ENCODE results near the gene PREX1.

PREX1 gene

DNA sequence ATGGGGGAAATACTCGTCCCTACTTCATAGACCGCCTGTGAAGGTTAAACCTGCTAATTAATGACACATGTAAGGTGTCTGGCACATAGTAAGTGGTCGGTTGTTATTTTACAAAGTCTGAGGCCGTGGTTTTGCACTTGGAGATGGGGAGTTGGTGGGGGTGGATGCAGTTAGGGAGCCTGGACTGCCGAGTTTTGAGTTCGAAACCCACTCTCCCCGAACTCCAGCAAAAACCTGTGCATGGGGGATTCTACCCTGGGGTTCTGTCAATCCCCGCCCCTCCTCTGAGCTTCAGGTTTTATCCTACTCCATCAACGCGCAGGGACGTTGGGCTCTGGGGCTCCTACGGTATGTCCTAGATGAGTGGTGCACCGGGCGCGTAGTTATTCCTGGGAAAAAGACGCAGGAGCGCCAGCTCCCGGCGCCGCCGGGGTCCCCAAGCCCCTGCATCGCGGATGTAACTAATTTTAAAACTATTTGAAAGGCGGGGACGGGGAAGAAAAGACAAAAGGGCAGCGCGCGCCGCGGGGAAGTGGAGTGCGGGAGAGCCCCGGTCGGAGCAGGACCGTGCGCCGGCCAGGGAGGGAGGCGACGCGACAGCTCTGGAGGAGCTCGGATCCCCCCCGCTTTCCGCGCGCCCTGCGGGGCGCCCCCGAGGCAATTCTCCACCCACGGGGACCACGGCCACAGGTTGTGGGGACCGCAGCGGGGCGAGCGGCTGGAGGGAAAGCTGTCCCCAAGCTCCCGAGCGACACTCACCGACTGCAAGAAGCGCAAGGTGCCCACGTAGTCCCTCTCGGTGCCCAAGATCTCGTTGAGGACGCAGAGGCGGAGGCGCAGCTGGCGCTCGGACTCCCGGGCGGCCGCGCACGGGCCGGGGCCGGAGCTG lies 672 bp downstream of the PREX1 start:
- peak in 9 of 51 donors; percentile 14 to 50 (median 38) for DNase-seq

DNA sequence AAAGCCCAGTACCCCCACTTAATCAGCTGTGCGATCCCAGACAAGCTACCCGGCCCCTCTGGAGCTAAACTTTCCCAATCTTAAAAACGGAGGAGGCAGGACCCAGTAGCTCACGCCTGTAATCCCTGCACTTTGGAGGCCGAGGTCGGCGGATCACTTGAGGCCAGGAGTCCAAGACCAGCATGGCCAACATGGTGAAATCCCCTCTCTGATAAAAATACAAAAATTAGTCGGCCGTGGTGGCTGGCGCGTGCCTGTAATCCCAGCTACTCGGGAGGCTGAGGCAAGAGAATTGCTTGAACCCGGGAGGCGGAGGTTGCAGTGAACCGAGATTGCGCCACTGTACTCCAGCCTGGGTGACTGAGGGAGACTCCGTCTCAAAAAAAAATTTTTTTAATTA lies 1.3 kb downstream of the PREX1 start:
- DNase-seq: peak in 2 of 51 donors; percentile 31 to 44

DNA sequence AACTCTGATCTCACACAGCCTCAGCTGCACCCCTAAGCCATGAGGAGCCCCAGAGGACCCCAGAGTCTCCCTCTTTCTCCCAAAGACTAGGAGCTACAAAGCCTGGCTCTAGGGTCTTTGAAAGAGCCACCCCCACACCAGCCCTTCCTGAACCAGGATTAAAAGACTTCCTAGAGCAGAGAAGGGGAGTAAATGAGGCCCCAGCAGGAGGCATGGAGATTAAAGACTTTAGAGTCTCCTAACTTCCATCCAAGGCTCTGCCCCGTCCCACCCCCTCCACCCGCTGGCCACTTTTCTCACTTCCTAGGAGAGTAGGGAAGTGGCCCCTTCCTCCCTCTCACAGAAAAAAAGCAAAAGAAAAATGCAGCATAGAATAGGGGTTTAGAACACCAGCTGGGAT lies 1.7 kb downstream of the PREX1 start:
- peak in 4 of 51 donors; percentile 19 to 50 (median 32) for DNase-seq

DNA sequence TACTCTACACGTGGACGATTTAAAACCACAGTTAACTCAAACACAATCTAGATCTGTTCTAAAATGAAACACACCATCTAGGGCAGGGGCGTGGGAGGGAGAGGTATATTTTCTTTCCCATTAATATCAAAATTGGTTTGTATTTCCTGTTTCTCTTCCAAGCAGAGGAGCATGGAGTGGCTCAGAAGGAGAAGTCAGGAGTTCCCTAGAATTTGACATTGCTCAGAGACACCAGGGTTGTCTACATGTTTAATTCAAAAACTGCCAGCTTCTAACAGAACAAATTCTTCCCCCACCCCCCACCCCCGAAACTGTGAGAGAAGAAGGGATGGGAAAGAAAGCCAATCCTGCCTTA lies 2.3 kb downstream of the PREX1 start:
- DNase-seq: peak in 1 of 51 donors; percentile 63

DNA sequence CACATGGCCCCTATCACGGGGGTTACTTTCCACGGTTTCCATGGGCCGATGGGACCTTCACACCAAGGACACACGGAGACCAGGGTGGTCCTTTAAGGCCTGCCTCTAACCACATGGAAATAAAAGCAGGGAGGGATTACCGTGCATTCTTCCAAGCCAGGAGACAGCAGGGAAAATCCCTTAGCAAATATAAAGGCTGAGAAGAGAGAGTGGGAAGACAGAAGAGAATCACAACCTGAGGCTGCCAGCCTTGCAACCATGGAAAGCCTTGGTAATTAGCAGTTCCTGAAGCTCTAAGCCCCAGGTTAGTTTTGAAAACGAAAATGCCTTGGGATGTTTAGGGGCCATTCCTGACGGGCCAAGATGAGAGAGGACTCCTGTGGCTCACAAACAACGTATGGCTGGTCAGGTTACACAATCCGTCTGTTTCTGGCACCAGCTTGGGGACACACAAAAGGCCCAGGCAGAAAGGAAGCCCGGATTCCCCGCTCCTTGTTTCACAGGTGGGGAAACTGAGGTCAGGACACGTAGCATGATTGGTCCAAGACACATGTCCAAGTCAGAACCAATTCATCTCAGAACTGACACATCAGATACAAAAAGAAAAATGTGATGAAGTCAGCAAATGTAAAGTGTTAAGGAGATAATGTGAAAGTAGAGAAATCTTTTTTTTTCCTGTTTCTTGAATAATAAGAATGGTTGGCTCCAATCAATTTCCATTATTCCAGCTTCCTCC lies 2.8 kb downstream of the PREX1 start:
- DNase-seq: peak in 4 of 51 donors; percentile 13 to 63 (median 16)

DNA sequence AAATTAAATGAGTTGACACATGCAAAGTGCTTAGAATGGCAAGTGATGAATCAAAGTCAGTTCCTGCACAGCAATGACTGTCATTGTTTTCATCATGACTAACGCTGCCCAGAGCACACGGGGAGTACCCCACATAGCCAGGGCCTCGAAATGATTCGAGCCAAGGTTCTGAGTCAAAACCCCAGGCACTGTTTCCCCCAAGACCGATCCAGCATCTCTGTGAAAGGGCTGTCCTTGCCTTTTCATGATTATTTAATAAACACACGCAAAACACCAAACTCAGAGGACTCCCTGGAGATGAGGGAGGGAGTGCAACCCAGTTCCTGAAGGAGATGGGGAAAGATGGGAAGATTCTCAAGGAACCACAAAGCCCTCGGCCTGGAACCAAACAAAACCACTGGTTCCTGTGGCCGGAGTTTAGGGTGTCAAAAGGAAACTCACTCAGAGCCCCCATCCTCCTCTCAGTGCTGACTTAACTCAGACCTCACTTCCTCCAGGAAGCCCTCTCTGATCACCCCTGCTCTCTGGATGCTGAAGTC lies 3.8 kb downstream of the PREX1 start:
- DNase-seq: peak in 12 of 51 donors; percentile 27 to 72 (median 41)

DNA sequence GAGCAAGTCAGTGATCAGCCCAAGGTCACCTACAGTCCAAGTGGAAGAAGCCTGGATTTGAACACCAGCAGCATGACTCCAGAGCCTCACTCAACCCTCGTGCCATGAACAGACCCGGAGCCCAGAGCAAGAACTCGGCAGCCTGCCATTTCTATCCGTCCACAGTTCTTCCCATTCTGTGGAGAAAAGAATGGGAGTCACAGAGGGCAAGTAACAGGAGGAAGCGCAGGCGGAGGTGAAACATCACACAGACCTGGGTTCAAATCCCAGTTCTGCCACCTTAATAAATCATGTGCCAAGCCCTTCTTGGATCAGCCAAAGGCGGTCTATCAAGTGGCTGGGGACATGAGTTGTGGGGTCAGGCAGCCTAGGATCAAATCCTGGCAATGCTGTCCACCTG lies 4.3 kb downstream of the PREX1 start:
- peak in 15 of 51 donors; percentile 18 to 54 (median 31) for DNase-seq

DNA sequence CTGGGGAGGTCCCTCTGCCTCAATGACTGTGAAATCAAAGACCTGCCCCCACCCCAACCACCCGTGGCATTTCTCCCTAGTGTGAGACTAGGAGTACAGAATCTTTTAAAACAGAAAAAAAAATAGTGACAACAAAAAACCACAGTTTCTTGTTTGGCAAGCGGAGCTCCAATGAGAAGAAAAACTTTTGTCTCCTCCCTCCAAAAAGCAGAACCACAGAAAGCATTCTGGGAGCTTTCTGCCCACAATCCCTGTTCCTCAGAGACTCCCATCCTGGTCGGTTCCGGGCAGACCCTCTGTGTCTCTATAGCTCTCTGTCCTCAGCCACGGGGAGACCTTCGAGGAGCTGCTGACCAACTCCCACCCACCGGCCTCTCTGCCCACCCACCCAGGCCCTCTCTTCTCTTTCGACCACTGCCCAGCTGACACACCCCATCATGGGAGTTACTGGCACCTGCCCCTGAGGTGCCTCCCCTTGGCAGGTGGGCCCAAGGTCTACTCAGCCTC lies 4.9 kb downstream of the PREX1 start:
- DNase-seq: peak in 10 of 51 donors; percentile 24 to 59 (median 38)

DNA sequence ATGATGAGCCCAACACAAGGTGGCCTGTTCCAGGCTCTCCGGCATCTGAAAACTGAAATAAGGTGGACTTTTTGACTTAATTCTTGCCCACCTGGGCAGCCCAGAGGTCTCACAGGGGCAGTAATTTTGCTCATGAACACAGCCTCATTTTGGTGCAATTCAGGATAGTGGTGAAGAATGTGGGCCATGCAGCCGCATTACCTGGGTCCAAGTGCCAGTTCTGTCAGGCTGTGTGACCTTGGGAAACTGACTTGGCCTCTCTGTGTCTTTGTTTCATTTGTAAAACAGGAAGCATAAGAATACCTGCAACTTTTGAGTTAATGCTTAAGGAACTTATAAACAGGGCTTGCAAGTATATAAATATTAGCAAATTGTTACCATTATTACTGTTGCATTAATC lies 5.6 kb downstream of the PREX1 start:
- no peak for DNase-seq

DNA sequence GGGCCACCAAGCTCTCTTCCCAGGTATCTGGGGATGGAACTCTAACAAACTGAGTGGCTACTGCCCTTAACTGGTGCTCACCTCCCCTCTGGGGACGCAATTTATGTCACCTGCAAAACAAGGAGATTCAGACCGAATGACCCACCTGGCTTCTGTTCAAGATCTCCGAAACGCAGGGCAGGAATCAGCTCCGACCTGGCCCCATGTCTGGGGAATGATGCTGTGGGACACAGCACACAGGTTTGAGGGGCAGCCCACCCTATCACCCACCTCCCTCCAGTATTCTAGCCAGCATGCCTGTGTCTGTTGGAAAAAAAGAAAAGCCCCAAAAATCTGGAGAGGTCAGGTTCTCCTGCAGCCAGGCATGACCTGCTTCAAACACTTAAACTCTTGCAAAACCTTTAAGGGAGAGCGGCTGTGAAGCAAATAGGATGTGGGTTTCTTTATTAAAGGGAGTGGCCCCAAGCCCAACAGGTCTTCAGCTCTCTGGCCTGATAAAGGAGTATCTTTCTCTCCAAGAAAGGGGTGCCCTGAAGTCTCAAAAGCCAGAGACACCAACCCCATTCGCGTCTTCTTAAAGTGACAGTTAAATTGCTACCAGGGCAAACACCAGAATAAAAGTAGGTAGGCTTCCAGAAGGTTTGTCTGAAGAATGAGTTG lies 6.4 kb downstream of the PREX1 start:
- no peak for DNase-seq

DNA sequence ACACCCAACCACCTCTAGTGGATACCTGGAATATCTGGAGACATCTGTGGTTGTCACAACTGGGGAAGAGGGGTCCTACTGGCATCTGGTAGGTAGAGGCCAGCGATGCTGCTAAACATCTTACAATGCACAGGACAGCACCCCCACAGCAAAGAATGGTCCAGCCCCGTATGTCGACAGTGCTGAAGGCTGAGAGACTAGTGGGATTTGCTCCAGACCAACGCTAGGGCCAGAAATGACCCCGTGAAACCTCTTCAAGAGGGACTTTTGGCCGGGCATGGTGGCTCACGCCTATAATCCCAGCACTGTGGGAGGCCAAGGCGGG lies 7.2 kb downstream of the PREX1 start:
- DNase-seq: no peak

DNA sequence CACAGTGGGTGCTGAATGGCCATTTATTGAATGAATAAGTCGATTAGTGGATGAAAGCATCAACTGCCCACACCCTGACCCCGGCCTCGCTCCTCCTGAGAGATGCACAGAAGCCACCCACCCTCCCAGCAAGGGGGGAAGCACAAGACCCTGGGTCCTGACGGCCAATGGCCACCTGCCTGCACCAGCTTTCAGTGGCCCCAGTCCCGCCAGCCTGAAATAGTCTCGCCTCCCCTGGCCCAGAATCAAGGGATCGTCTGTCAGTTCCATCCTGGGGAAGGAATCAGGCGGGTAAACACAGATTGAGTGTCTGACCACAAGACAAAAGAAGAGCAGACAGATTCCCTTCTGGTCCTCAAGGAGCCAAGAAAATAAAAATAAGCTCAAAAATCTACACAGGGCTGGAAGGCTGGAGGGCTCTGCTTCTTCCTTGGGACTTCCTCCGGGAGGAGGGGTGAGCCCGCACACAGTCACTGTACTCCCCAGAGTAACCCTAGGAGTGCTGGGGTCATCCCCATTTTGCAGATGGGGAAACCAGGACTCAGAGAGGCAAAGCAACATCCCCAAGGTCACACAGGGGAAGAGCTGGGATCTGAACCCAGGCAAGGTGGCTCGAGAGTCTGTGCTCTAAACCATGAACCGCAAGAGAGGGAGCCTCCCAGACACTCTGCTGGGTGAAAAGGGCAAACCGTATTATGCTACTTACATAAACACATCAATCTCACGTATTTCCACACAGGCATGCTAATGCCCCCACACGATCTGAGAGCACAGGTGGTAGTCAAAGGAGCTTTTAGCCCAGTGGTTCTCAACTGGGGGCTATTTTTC lies 7.8 kb downstream of the PREX1 start:
- DNase-seq: peak in 12 of 51 donors; percentile 14 to 41 (median 23)

DNA sequence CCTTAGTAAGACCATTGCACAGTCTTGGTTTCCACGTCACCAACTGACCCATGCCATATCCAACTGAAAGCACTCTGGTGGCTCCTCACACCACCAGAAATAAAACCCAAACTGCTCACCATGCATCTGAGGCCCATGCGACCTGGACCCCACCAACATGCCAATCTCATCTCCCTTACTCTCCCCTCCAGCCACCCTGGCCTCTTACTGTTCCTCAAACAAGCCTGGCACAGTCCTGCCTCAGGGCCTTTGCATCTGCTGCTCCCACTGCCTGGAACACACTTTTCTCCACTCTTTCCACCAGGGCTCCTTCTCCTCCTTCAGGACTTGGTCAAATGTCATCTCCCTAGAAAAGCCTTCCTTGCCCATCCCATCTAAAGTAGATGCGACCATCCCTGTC lies 8.7 kb downstream of the PREX1 start:
- DNase-seq: no peak

DNA sequence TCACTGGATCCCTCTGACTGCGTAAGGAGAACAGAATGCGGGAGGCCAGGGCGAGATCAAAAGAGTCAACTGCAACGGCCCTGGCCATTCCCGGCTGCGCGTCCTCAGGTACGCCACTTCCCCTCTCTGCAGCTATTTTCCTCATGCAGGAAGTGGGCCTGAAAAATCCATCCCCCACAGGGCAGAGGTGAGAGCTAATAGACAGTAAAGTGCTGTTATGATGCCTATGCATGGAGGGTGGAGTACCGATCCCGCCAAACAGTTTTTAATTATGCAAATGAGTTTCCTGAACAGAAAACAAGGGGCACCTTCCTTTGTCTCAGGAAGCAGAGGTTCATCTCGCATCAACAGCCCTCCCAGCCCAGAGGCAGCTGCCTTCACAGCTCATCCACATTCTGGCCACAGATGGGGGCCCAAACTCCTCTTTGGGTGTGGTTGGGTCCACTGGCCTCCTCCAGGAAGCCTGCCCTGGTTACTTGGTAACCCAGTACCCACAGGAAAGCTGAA lies 9.3 kb downstream of the PREX1 start:
- DNase-seq: no peak

DNA sequence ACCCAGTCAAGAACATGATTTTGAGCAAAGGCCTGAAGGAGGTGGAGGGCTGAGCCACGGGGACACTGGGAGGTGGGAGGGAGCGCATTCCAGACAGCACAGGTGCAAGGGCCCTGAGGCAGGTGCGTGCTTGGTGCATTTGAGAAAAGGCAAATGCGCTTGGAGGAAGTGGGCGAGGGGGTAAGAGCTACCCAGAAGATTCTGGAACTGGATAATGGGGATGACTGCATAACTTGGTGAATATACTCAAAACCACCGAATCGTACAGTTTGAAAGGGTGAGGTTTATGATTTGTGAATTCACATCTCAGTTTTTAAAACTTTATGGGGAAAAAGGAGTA lies 9.8 kb downstream of the PREX1 start:
- no peak for DNase-seq

DNA sequence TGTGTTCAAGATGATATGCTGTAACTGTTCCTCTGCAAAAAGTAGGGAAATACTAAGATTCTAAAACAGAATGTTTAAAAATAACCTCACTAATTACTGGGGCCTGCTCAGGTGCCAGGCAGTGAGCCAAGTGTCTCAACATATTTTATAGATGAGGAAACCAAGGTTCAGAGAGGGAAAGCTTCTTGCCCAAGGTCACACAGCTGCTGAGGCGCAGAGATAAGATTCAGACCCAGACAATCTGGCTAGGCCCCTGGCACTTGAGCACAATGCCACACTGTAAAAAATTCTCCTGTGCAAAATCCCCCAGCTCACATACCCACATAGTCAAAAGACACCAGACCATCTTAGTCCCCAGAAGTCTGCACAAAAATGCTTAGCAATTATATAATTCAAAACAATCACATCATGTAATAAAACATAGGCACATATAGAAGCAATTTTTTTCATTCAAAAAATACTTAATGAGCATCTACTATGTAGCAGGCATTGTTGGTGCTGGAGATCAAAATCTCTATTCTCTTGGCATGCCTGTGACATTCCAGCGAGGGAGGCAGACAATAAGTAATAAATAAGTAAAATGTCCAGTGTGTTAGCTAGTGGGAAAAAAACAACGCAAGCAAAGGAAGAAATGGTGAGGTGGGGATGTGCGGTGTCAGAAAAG lies 10.3 kb downstream of the PREX1 start:
- DNase-seq: no peak

DNA sequence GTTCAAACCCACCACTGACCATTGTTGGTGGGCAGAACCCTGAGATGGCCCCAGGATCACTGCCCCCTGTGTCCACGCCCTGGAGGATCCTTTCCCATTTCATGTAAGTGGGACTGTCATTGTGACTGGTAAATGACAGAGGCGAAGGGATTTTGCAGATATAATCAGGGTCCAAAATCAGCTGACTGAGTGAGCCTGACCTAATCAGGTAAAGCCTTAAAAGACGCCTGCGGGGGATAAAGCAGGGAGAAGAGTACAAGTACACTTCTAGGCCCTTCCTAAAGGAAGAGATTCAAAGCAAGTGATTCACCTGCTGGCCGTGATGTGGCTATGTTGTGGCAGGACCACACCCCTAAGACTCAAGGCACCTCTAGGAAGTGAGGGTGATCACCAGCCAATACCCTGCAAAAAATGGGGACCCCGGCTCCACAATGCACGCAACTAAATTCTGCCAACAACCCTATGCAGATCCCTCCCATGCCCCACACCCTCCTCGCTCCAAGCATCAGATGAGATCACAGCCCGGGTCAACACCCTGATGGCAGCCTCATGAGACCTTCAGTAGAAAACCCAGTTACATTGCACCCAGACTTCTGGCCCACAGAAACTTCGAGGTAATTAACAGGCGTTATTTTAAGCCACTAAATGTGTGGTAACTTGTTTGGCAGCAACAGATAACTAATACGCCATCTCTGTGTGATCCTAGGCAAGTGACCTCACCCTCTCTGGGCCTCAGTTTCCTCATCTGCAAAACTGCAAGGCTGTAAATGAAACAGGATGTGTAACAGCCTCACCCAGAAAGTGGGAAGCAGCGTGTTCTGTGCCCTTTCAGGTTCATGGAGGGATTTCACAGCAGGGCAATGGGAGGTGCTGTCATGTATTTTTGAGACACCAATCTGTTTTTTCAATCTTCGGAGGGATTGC lies 11.3 kb downstream of the PREX1 start:
- DNase-seq: no peak

DNA sequence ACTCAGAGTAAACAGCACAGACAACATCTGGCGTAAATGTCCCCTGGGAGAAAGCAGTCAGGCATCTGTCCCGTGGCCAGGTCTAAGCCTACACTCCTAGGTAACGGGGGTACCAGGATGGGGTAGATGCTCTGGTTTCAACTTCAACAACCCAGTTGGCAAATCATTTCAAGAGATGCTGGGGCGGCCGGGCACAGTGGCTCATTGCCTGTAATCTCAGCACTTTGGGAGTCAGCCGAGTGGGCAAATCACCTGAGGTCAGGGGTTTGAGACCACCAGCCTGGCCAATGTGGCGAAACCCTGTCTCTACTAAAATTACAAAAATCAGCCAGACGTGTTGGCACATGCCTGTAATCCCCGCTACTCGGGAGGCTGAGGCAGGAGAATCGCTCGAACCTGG lies 12.3 kb downstream of the PREX1 start:
- no peak for DNase-seq

DNA sequence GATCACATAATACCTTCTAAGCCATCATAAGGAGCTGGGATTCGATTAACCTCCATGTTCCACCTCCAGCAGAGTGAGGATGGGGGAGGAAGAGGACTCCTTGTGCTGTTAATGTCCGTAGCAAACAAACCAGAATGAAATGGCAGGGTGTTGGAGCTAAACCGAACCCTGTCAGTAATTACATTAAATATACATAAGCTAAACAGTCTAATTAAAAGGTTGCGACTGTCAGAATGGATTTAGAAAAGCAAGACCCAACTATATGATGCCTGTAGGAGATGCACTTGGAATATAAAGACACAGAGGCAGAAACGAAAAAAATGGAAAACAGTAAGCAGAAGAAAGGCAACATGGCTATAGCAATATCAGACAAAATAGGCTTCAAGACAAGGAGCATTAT lies 13.2 kb downstream of the PREX1 start:
- no peak for DNase-seq

Data from hypothalamus (tissue), 51 donors.